Measurements from ENCODE around the gene EFTUD2.

Gene EFTUD2

GRCh38 chr17:44900894-44901293, 1.6 kb upstream of the EFTUD2 start (continued):
- TF ChIP-seq ZNF426 (tag by site-specific recombination; IDR thresholded peaks at IDR 0.05) (no peak), IKZF3 (tag by site-specific recombination; IDR thresholded peaks at IDR 0.05) (peak; percentile 68; the same call in 1 of the 2 replicates), GLI4 (tag by site-specific recombination; IDR thresholded peaks at IDR 0.05) (no peak), KLF17 (tag by site-specific recombination; IDR thresholded peaks at IDR 0.05) (0 out of 2 replicates have a peak, but pooled peaks have one; percentile 20), ZEB2 (tag by site-specific recombination; IDR thresholded peaks at IDR 0.05) (0 out of 2 replicates have a peak, but pooled peaks have one; percentile 26), SP3 (tag by site-specific recombination; IDR thresholded peaks at IDR 0.05) (0 out of 2 replicates have a peak, but pooled peaks have one; percentile 18), ZNF184 (tag by site-specific recombination; IDR thresholded peaks at IDR 0.05) (0 out of 2 replicates have a peak, but pooled peaks have one; percentile 62), AEBP2 (tag by site-specific recombination; IDR thresholded peaks at IDR 0.05; ENCODE audit: borderline replicate concordance) (no peak), ZNF843 (tag by site-specific recombination; IDR thresholded peaks at IDR 0.05) (no peak), HIC1 (tag by site-specific recombination; IDR thresholded peaks at IDR 0.05) (no peak; the same call in 1 of the 2 replicates), ZNF623 (tag by site-specific recombination; IDR thresholded peaks at IDR 0.05) (no peak), ZNF416 (tag by site-specific recombination; IDR thresholded peaks at IDR 0.05) (no peak), ZNF146 (tag by site-specific recombination; IDR thresholded peaks at IDR 0.05) (no peak), ZNF692 (tag by site-specific recombination; IDR thresholded peaks at IDR 0.05) (peak; percentile 78), WT1 (tag by site-specific recombination; IDR thresholded peaks at IDR 0.05) (no peak), ZNF785 (tag by site-specific recombination; IDR thresholded peaks at IDR 0.05) (no peak), KLF1 (tag by site-specific recombination; IDR thresholded peaks at IDR 0.05) (no peak), ZNF510 (tag by site-specific recombination; IDR thresholded peaks at IDR 0.05; ENCODE audit: insufficient replicate concordance) (no peak), ZNF366 (tag by site-specific recombination; conservative IDR thresholded peaks at IDR 0.05) (peak; percentile 69), ZNF433 (tag by site-specific recombination; IDR thresholded peaks at IDR 0.05; ENCODE audit: low read depth) (no peak), PRDM1 (tag by site-specific recombination; IDR thresholded peaks at IDR 0.05) (peak; percentile 92), ZNF24 (tag by site-specific recombination; IDR thresholded peaks at IDR 0.05) (no peak), ZNF10 (tag by site-specific recombination; IDR thresholded peaks at IDR 0.05) (peak; percentile 89), ZNF600 (tag by site-specific recombination; IDR thresholded peaks at IDR 0.05) (peak; percentile 59; the same call in 1 of the 2 replicates), ZNF324 (tag by site-specific recombination; IDR thresholded peaks at IDR 0.05) (peak; percentile 70; the same call in 1 of the 2 replicates), TRIM28 (IDR thresholded peaks at IDR 0.05; ENCODE audit: borderline replicate concordance, low read length) (0 out of 2 replicates have a peak, but pooled peaks have one; percentile 16), ZNF16 (tag by site-specific recombination; IDR thresholded peaks at IDR 0.05; ENCODE audit: low read depth) (no peak), SCRT2 (tag by site-specific recombination; IDR thresholded peaks at IDR 0.05) (no peak), ZNF114 (tag by site-specific recombination; IDR thresholded peaks at IDR 0.05) (no peak), PATZ1 (tag by site-specific recombination; IDR thresholded peaks at IDR 0.05) (0 out of 2 replicates have a peak, but pooled peaks have one; percentile 10), ZNF18 (tag by site-specific recombination; IDR thresholded peaks at IDR 0.05) (no peak), ZNF561 (tag by site-specific recombination; IDR thresholded peaks at IDR 0.05; ENCODE audit: borderline replicate concordance) (peak; percentile 42; the same call in 1 of the 2 replicates), TCF7L2 (IDR thresholded peaks at IDR 0.05; ENCODE audit: borderline replicate concordance, low read depth, low read length) (no peak)

Measured in HEK293 (cell line).